Transverse colon (tissue), 4 donors: ENCODE data around the gene SLC19A1.

Experiments used
- EP300 ChIP-seq: sonication (generic); formaldehyde crosslinking; IDR thresholded peaks from one replicate; pipeline ENCODE4 v1.6.1; 2017; ENCODE audit warnings: antibody characterized with exemption, low read depth
- POLR2AphosphoS5 ChIP-seq, 3 donors: sonication (generic); formaldehyde crosslinking; IDR thresholded peaks; one replicate each; pipeline ENCODE4 v1.6.1; 2016; ENCODE audit warnings: antibody characterized with exemption in 3 of 3
- TF ChIP-seq, protein P1 (sequence below), 5 experiments: fragments of 200-600 bp in 3 of 5; fragments of 450-650 bp in 2 of 5; sonication (generic) in 3 of 5; IDR thresholded peaks; 1 replicate in 2 of 5; 2 replicates in 3 of 5; pipeline ENCODE4 v1.5.1; 2016 to 2017; ENCODE audit warnings: antibody characterized with exemption in 5 of 5, inconsistent platforms in 3 of 5, mild to moderate bottlenecking in 2 of 5, moderate library complexity in 1 of 5

GRCh38 chr21:45456584-45457160 is 85.6 kb downstream of the SLC19A1 start:
- TF ChIP-seq POLR2AphosphoS5 (IDR thresholded peaks at IDR 0.05) (no peak), EP300 (no peak)
- TF ChIP-seq, protein P1, sequence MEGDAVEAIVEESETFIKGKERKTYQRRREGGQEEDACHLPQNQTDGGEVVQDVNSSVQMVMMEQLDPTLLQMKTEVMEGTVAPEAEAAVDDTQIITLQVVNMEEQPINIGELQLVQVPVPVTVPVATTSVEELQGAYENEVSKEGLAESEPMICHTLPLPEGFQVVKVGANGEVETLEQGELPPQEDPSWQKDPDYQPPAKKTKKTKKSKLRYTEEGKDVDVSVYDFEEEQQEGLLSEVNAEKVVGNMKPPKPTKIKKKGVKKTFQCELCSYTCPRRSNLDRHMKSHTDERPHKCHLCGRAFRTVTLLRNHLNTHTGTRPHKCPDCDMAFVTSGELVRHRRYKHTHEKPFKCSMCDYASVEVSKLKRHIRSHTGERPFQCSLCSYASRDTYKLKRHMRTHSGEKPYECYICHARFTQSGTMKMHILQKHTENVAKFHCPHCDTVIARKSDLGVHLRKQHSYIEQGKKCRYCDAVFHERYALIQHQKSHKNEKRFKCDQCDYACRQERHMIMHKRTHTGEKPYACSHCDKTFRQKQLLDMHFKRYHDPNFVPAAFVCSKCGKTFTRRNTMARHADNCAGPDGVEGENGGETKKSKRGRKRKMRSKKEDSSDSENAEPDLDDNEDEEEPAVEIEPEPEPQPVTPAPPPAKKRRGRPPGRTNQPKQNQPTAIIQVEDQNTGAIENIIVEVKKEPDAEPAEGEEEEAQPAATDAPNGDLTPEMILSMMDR (IDR thresholded peaks at IDR 0.05): no peak
